GM18867 (cell line): ENCODE measurements around the gene DAB2IP.
A peak's percentile ranks its signal among the peaks of the same experiment; 100 is the strongest.

Experiments
- ATAC-seq: cut with Tn5 transposase; IDR thresholded peaks from one replicate; pipeline ENCODE4 v1.9.1; 2021; ENCODE audit warnings: mild to moderate bottlenecking, moderate library complexity; ENCODE audit not compliant: unreplicated experiment

The DAB2IP gene

DNA sequence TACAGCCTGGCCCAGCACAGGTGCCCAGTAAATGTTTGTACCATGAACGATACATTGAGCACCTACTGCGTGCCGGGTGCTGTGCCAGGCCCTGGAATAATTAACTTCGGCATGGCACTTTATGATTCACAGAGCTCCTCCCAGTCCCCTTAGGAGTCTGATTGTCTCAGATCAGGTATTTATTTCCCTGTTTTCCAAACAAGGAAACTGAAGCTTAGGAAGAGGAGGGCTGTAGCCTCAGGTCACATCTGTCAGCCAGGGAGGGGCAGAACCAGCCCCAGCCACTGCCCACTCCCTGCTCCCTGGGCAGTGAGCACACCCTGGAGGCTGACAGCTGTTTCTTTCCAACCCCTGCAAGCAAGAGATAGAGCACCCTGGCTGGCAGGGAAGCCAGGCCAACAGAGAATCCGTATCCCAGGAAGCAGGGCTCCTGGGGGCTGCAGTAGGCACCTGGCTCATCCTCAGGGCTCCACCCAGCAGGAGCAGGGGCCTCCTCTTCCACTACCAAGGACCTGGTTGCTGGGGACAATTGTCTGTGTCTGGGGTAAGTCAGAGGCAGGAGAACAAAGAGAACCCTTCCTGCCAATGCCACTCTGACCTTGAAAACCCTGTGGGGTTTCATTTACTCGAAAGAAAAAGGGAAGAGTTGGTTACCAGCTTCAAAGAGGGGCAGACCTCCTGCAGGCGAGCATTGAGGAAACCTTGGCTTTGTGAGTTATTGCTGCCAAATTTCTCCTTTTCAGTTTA lies 69.0 kb downstream of the DAB2IP start:
- ATAC-seq, result no peak

- ATAC-seq, result no peak
These were observed 69.6 kb downstream of the DAB2IP start for GRCh38 chr9:121721058-121721350.

DNA sequence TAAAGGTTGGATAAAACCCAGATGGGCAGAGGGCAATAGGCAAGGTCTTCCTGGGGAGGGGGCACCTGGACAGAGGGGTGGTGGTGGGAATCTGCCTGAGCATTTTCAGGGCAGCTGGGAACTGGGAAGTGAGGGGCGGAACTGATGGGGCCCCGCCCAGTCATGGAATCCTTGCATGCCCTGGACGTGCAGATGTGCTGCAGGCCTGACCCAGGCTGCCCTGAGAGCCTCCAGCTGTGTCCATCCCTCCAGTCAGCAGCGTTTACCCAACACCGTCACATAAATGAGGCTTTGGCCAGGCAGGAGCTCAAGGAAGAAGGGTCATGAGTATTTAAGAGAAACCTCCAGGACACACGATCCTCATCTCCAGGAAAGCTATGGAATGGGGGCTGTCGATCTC lies 70.3 kb downstream of the DAB2IP start:
- no peak for ATAC-seq

- no peak for ATAC-seq
These were observed 73.8 kb downstream of the DAB2IP start for GRCh38 chr9:121725008-121725775.

GRCh38 chr9:121727295-121728020 lies 76.0 kb downstream of the DAB2IP start:
- ATAC-seq, result no peak

DNA sequence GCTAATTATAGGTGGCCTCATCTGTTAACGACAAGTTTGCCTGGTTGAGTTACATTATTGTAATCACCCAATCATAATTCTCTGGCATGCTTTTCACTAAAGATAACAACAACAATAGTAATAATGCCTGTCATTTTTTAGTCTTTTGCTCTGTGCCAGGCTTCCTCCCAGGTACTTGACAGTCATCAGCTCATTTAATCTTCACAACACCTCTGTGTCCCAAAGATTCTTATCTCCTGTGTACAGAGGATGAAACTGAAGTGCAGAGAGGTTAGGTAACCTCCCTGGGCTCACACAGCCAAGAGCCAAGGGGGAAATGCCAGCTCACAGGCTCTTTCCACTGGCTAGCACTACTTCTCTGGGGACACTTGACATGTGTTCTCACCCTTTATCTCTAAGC lies 77.5 kb downstream of the DAB2IP start:
- no peak for ATAC-seq

DNA sequence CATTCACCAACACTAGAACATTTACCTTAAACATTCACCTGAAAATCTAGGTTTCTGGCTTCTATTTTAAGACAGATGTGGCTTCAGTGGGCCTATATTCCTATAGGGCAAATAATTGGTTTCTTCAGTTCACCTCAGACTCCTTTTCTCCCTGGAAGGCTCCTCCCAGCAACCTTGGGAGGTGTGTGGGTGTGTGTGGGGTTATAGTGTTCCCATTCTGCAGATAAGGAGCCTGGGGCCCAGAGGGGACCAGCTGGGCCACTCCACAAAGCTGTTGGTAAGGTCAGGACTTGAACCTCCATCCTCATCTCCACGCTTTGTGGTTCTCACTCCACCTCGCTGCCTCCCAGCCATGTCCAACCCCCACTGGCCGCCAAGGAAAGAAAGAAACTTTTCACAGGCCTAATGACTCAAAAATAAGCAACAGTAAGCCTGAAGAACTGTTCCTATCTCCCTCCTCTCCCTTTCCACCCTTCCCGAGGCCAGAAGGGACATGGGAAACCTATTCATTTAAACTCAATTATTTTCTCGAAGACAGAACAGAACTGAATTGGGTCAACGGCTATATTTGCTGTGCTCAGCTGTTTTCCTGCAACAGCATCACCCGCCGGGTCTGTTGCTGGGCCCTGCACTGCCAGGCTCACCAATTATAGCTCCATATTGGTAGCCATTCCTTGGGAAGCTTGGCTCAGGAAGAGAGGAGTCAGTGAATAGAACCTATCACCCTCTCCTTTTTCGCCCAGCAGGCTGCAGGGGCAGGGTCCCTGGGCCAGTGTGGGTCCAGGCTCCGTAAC lies 78.5 kb downstream of the DAB2IP start:
- ATAC-seq, result no peak

GRCh38 chr9:121731090-121731489 lies 79.7 kb downstream of the DAB2IP start:
- no peak for ATAC-seq

- no peak for ATAC-seq
These were observed 80.5 kb downstream of the DAB2IP start for GRCh38 chr9:121731919-121732318.

DNA sequence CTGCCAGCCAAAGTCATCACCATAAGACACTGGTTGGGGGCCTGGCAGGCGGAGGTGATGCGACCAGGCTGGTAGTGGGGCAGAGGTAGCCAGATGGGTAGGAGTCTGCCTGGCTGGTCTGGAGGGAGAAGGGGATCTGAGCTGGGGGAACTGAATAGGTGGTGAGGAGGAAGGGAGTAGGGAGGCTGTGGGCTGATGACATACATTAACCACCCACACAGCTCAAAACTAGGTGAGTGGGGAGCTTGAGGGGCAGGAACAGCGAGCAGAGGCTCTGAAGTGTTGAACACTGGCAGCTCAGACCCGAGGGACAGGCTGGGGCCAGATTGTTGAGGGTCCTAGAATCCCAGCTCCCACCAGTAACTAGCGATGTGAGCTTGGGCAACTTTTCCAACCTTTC lies 81.0 kb downstream of the DAB2IP start:
- ATAC-seq, result no peak

- peak; percentile 49 for ATAC-seq
These were observed 81.5 kb downstream of the DAB2IP start for GRCh38 chr9:121732886-121733285.

DNA sequence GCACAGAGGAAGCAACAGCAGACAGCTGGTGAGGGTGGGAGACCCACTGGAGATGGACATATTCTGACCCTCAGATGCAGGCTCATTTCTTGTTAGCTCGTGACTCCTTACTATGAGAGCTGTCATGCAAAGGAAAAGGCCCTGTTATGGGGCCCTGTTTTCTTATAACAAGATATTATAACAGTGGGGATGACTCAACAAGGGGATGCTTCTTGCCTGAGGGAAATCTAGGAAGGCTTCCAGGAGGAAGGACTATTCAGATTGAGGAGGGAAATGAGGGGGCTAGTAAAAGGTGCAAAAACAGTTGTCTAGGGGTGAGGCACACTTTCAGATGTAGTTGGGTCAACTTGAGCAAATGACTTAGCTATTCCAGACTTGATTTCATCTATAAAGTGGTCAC lies 83.0 kb downstream of the DAB2IP start:
- ATAC-seq, result no peak

- ATAC-seq, result peak; percentile 64
These were observed 83.8 kb downstream of the DAB2IP start for GRCh38 chr9:121735065-121735792.

- ATAC-seq, result no peak
These were observed 84.6 kb downstream of the DAB2IP start for GRCh38 chr9:121735793-121736770.

GRCh38 chr9:121736934-121737462 lies 85.6 kb downstream of the DAB2IP start:
- no peak for ATAC-seq

DNA sequence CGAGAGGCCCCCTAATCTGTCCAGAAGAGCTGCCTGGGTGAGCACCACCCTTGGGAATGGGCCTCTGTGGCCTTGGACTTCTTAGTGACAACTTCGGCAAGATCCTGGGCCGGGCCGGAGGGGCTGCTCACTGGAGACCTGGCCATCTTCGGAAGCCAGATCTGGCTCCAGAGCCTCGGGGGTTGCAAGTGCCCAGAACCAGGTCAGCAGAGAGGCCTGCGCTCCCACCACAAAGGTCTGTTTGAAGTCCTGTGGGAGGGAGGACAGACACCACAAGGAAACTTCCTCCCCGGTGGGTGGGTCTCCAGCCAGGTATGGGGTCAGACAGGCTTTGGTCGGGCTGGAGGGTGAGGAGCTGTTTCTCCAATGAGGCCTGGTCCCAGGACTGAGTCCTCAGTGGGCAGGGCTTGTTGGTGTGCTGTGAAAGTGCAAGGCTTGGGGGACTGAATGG lies 86.1 kb downstream of the DAB2IP start:
- no peak for ATAC-seq

DNA sequence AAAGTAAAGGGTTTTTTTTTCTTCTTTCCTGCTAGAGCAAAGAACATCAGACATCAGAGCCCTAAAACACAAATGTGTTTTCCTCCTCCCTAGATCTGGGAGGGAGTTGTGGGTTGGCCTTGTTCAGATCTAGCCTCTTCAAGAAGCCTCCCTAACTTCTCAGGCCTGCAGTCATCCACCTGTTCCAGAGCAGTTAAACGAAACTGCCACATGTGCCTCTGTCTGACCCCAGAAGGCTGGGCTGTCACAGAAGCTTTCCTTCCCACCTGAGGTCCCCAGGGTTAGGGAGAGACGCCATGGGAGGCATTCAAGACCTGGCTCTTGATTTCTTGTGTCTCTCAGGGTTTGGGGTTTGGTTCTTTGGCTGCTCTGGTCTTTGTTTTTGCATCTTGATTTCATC lies 87.0 kb downstream of the DAB2IP start:
- no peak for ATAC-seq

GRCh38 chr9:121738968-121739367 lies 87.5 kb downstream of the DAB2IP start:
- no peak for ATAC-seq

- no peak for ATAC-seq
These were observed 88.5 kb downstream of the DAB2IP start for GRCh38 chr9:121739971-121740370.
